ENCODE measurements around the gene REM2.

DNA sequence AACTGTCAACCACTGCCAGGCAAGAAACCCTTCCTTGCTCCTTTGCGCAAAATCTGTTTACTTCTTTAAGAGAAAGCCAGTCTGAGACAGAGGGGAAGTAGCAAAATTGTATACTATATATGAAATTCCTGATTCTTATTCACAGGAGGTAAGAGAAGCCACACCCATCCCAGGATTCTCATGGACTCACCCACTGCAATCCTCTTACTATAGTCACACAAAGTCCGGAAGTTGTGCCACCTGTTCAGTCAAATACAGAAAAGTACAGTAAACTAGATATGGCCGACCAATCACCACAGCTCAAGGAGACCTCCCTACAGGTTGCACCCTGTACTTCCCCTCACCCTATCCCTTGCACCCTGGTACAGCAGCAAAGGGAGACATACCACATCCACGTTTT lies 43.3 kb downstream of the REM2 start:
- no peak for TF ChIP-seq CTCF (conservative IDR thresholded peaks at IDR 0.05; ENCODE audit: low read depth, low read length)
- TF ChIP-seq, protein P1, sequence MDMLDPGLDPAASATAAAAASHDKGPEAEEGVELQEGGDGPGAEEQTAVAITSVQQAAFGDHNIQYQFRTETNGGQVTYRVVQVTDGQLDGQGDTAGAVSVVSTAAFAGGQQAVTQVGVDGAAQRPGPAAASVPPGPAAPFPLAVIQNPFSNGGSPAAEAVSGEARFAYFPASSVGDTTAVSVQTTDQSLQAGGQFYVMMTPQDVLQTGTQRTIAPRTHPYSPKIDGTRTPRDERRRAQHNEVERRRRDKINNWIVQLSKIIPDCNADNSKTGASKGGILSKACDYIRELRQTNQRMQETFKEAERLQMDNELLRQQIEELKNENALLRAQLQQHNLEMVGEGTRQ (IDR thresholded peaks at IDR 0.05; ENCODE audit: low read depth, low read length) = no peak
- TF ChIP-seq POLR2A (IDR thresholded peaks at IDR 0.05; ENCODE audit: low read depth, low read length) = no peak
- no peak for TF ChIP-seq RCOR1 (IDR thresholded peaks at IDR 0.05; ENCODE audit: insufficient replicate concordance, low read length)
- no peak for TF ChIP-seq RAD21 (IDR thresholded peaks at IDR 0.05; ENCODE audit: low read length)
- TF ChIP-seq CEBPB (IDR thresholded peaks at IDR 0.05; ENCODE audit: low read depth, low read length) = no peak
- TF ChIP-seq CHD1 (IDR thresholded peaks at IDR 0.05; ENCODE audit: low read depth, low read length) = no peak
- TF ChIP-seq FOS (IDR thresholded peaks at IDR 0.05; ENCODE audit: low read depth, low read length) = no peak
- TF ChIP-seq SMC3 (IDR thresholded peaks at IDR 0.05; ENCODE audit: low read depth, low read length) = no peak
- no peak for TF ChIP-seq NFE2L2 (IDR thresholded peaks at IDR 0.05; ENCODE audit: low read depth, low read length)
- no peak for TF ChIP-seq RFX5 (IDR thresholded peaks at IDR 0.05; ENCODE audit: low read depth, low read length)
- TF ChIP-seq, protein P2, sequence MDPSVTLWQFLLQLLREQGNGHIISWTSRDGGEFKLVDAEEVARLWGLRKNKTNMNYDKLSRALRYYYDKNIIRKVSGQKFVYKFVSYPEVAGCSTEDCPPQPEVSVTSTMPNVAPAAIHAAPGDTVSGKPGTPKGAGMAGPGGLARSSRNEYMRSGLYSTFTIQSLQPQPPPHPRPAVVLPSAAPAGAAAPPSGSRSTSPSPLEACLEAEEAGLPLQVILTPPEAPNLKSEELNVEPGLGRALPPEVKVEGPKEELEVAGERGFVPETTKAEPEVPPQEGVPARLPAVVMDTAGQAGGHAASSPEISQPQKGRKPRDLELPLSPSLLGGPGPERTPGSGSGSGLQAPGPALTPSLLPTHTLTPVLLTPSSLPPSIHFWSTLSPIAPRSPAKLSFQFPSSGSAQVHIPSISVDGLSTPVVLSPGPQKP (IDR thresholded peaks at IDR 0.05; ENCODE audit: borderline replicate concordance, low read depth, low read length) = no peak
